HepG2 (cell line): Measurements from ENCODE around the gene NRBF2. TPM values are rescaled to one million over a fixed set of nuclear protein-coding genes. Genes with fewer than 3 reads are reported as not detected.

Experiments
- ARNT2 ChIP-seq: sonication (generic); formaldehyde crosslinking; IDR thresholded peaks from 2 replicates; pipeline ENCODE4 v1.8.0; 2022; ENCODE audit warnings: mild to moderate bottlenecking, low read depth, missing genetic modification reagents, moderate library complexity
- CTCF ChIP-seq: sonication (generic); formaldehyde crosslinking; IDR thresholded peaks from 2 replicates; pipeline ENCODE4 v1.5.0; 2020; ENCODE audit warnings: mild to moderate bottlenecking, missing genetic modification reagents, moderate library complexity
- DMAP1 ChIP-seq: IDR thresholded peaks from 2 replicates; pipeline ENCODE4 v1.6.1; 2016
- E2F2 ChIP-seq: sonication (generic); formaldehyde crosslinking; IDR thresholded peaks from 2 replicates; pipeline ENCODE4 v1.4.0; 2020; ENCODE audit warnings: missing genetic modification reagents, borderline replicate concordance
- ETV5 ChIP-seq: IDR thresholded peaks from 2 replicates; pipeline ENCODE4 v1.6.1; 2018; ENCODE audit warnings: missing biosample characterization, missing genetic modification reagents, inconsistent platforms, borderline replicate concordance
- HHEX ChIP-seq: IDR thresholded peaks from 2 replicates; pipeline ENCODE4 v1.6.1; 2016; ENCODE audit warnings: control low read depth
- JARID2 ChIP-seq: sonication (generic); formaldehyde crosslinking; IDR thresholded peaks from 2 replicates; pipeline ENCODE4 v1.8.1; 2023; ENCODE audit warnings: missing genetic modification reagents, inconsistent platforms; ENCODE audit not compliant: insufficient replicate concordance
- KAT2B ChIP-seq: fragments of 150-350 bp; IDR thresholded peaks from 2 replicates; pipeline ENCODE4 v1.6.1; 2014; ENCODE audit warnings: low read depth, low read length, borderline replicate concordance
- RAD21 ChIP-seq: fragments of 450-650 bp; formaldehyde crosslinking; IDR thresholded peaks from 2 replicates; pipeline ENCODE4 v1.5.0; 2020; ENCODE audit warnings: mild to moderate bottlenecking
- SIN3A ChIP-seq: IDR thresholded peaks from 2 replicates; pipeline ENCODE4 v1.6.1; 2011; ENCODE audit warnings: low read depth, mild to moderate bottlenecking, control low read depth, low read length, borderline replicate concordance
- SRF ChIP-seq: IDR thresholded peaks from 2 replicates; pipeline ENCODE4 v1.6.1; 2011; ENCODE audit warnings: mild to moderate bottlenecking, low read depth, low read length, moderate library complexity
- XBP1 ChIP-seq: sonication (generic); formaldehyde crosslinking; IDR thresholded peaks from 2 replicates; pipeline ENCODE4 v1.5.0; 2020; ENCODE audit warnings: missing genetic modification reagents
- ZBTB44 ChIP-seq: sonication (generic); formaldehyde crosslinking; IDR thresholded peaks from 2 replicates; pipeline ENCODE4 v1.4.0; 2020; ENCODE audit warnings: missing genetic modification reagents
- ZNF24 ChIP-seq: fragments of 450-650 bp; IDR thresholded peaks from 2 replicates; pipeline ENCODE4 v1.6.1; 2017; ENCODE audit warnings: antibody characterized with exemption, mild to moderate bottlenecking
- ZNF335 ChIP-seq: sonication (generic); formaldehyde crosslinking; IDR thresholded peaks from 2 replicates; pipeline ENCODE4 v1.4.0; 2020; ENCODE audit warnings: missing genetic modification reagents
- ZNF44 ChIP-seq: sonication (generic); formaldehyde crosslinking; IDR thresholded peaks from 2 replicates; pipeline ENCODE4 v1.5.1; 2020; ENCODE audit warnings: mild to moderate bottlenecking, missing genetic modification reagents
- ZNF558 ChIP-seq: sonication (generic); formaldehyde crosslinking; IDR thresholded peaks from 2 replicates; pipeline ENCODE4 v1.9.0; 2022; ENCODE audit warnings: mild to moderate bottlenecking, missing genetic modification reagents, borderline replicate concordance
- ZNF629 ChIP-seq: sonication (generic); formaldehyde crosslinking; conservative IDR thresholded peaks from 2 replicates; pipeline ENCODE4 v1.5.0; 2020; ENCODE audit warnings: missing genetic modification reagents
- ZNF761 ChIP-seq: sonication (generic); formaldehyde crosslinking; conservative IDR thresholded peaks from 2 replicates; pipeline ENCODE4 v1.4.0; 2020; ENCODE audit warnings: mild to moderate bottlenecking, missing genetic modification reagents
- polyA plus RNA-seq, 8 experiments: library from polyadenylated mRNA; depleted of rRNA in 3 of 8; stranded (reverse) in 7 of 8; unstranded in 1 of 8; fragments of >200 nt; fragmentation: Illumina TruSeq in 4 of 8; extraction: Trizol in 4 of 8; gene quantifications; 2 replicates each; pipeline versions ENCODE4 v1.2.1 to v1.2.3, GENCODE V29; 2011 to 2016; ENCODE audit warnings: low read depth in 4 of 8, missing spikeins in 1 of 8, mixed read lengths in 1 of 8; ENCODE audit not compliant: insufficient read depth in 1 of 8
- total RNA-seq, 5 experiments: library from RNA; depleted of rRNA; stranded (reverse); fragments of >200 nt; fragmentation: Illumina TruSeq; extraction: Trizol; gene quantifications; 2 replicates each; pipeline ENCODE4 v1.2.3, GENCODE V29; 2016; ENCODE audit warnings: low read depth in 1 of 5
- TF ChIP-seq, protein P1 (sequence below): sonication (generic); formaldehyde crosslinking; IDR thresholded peaks from 2 replicates; pipeline ENCODE4 v1.4.0; 2020; ENCODE audit warnings: missing genetic modification reagents
- TF ChIP-seq, protein P2 (sequence below): sonication (generic); formaldehyde crosslinking; IDR thresholded peaks from 2 replicates; pipeline ENCODE4 v1.5.0; 2020; ENCODE audit warnings: missing genetic modification reagents
- TF ChIP-seq, protein P3 (sequence below): sonication (generic); formaldehyde crosslinking; IDR thresholded peaks from 2 replicates; pipeline ENCODE4 v1.5.0; 2020; ENCODE audit warnings: mild to moderate bottlenecking, missing genetic modification reagents

Gene NRBF2
- total and polyA plus RNA-seq, 2 of the 13 experiments (the other 11 are each of a cell fraction or from before 2014, with no cell fraction given): 20.0 to 28.4 TPM

- TF ChIP-seq ZNF558 (CRISPR knock-in tag): no peak
- TF ChIP-seq XBP1: no peak
- TF ChIP-seq, protein P1, sequence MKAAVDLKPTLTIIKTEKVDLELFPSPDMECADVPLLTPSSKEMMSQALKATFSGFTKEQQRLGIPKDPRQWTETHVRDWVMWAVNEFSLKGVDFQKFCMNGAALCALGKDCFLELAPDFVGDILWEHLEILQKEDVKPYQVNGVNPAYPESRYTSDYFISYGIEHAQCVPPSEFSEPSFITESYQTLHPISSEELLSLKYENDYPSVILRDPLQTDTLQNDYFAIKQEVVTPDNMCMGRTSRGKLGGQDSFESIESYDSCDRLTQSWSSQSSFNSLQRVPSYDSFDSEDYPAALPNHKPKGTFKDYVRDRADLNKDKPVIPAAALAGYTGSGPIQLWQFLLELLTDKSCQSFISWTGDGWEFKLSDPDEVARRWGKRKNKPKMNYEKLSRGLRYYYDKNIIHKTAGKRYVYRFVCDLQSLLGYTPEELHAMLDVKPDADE (CRISPR knock-in tag): no peak
- TF ChIP-seq ARNT2 (CRISPR knock-in tag): no peak
- TF ChIP-seq SRF: no peak
- 0 out of 2 replicates have a peak, but pooled peaks have one; percentile 14 for TF ChIP-seq ZNF24
- TF ChIP-seq SIN3A: no peak
- TF ChIP-seq, protein P2, sequence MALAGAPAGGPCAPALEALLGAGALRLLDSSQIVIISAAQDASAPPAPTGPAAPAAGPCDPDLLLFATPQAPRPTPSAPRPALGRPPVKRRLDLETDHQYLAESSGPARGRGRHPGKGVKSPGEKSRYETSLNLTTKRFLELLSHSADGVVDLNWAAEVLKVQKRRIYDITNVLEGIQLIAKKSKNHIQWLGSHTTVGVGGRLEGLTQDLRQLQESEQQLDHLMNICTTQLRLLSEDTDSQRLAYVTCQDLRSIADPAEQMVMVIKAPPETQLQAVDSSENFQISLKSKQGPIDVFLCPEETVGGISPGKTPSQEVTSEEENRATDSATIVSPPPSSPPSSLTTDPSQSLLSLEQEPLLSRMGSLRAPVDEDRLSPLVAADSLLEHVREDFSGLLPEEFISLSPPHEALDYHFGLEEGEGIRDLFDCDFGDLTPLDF (CRISPR knock-in tag): no peak
- TF ChIP-seq HHEX (CRISPR knock-in tag): no peak
- no peak for TF ChIP-seq ZNF44 (CRISPR knock-in tag)
- TF ChIP-seq ZNF761 (CRISPR knock-in tag): no peak
- TF ChIP-seq DMAP1 (CRISPR knock-in tag): no peak
- TF ChIP-seq CTCF (CRISPR knock-in tag): peak; percentile 68
- no peak for TF ChIP-seq ZBTB44 (CRISPR knock-in tag)
- TF ChIP-seq ETV5: no peak
- TF ChIP-seq, protein P3, sequence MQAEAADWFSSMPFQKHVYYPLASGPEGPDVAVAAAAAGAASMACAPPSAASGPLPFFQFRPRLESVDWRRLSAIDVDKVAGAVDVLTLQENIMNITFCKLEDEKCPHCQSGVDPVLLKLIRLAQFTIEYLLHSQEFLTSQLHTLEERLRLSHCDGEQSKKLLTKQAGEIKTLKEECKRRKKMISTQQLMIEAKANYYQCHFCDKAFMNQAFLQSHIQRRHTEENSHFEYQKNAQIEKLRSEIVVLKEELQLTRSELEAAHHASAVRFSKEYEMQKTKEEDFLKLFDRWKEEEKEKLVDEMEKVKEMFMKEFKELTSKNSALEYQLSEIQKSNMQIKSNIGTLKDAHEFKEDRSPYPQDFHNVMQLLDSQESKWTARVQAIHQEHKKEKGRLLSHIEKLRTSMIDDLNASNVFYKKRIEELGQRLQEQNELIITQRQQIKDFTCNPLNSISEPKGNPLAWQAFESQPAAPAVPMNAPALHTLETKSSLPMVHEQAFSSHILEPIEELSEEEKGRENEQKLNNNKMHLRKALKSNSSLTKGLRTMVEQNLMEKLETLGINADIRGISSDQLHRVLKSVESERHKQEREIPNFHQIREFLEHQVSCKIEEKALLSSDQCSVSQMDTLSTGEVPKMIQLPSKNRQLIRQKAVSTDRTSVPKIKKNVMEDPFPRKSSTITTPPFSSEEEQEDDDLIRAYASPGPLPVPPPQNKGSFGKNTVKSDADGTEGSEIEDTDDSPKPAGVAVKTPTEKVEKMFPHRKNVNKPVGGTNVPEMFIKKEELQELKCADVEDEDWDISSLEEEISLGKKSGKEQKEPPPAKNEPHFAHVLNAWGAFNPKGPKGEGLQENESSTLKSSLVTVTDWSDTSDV: no peak
- TF ChIP-seq JARID2: no peak
- TF ChIP-seq RAD21 (CRISPR knock-in tag): peak; percentile 36; the same call in 1 of the 2 replicates
- no peak for TF ChIP-seq ZNF335 (CRISPR knock-in tag)
- no peak for TF ChIP-seq KAT2B
- TF ChIP-seq E2F2 (CRISPR knock-in tag): no peak
- TF ChIP-seq ZNF629 (CRISPR knock-in tag): no peak
Observed at GRCh38 chr10:63166742-63167258, 33.7 kb downstream of the NRBF2 start (continued).
